Endothelial cell of umbilical vein (primary cell): ENCODE results near the gene BCAN. TPM values are rescaled to one million over a fixed set of nuclear protein-coding genes. Genes with fewer than 3 reads are reported as not detected.

Experiments used
- BruUV-seq: library from RNA; stranded (reverse); fragments of 400-500 nt; replicated peaks from 2 replicates; lab custom pipeline; 2021; lab: Mats Ljungman, UMichigan
- CTCF ChIA-PET: fragments of 300-600, 350-600 bp; sonication (Branson Sonifier 250); formaldehyde crosslinking; loops from one replicate; lab custom pipeline; 2021; ENCODE audit warnings: antibody characterized with exemption, inconsistent platforms; lab: Charles Lee
- POLR2A ChIA-PET: fragments of 300-600, 350-600 bp; sonication (Branson Sonifier 250); formaldehyde crosslinking; loops from one replicate; lab custom pipeline; 2021; ENCODE audit warnings: antibody characterized with exemption, inconsistent platforms; lab: Charles Lee
- DNase-seq: peaks from one replicate; pipeline ENCODE4 v3.0.0-alpha.2; 2011; ENCODE audit warnings: low read depth, low spot score
- FAIRE-seq: peaks from 2 replicates; lab custom pipeline; 2011; peaks lifted over from hg19 to GRCh38; lab: Jason Lieb, UNC
- H2AFZ ChIP-seq: 2 replicates; pipeline ENCODE4 v1.6.0; 2012; ENCODE audit warnings: low read depth, low read length, control low read depth, inconsistent platforms
- H3K27ac ChIP-seq: 2 replicates; pipeline ENCODE4 v1.5.1; 2011; ENCODE audit warnings: low read depth, mild to moderate bottlenecking, control low read depth, low read length, moderate library complexity; ENCODE audit not compliant: insufficient read depth
- H3K27me3 ChIP-seq, 2 experiments: 2 replicates each; pipeline versions ENCODE4 v1.6.0 to v1.6.1; 2011; ENCODE audit warnings: low read length in 2 of 2, mixed read lengths in 1 of 2; ENCODE audit not compliant: control insufficient read depth in 2 of 2, insufficient read depth in 2 of 2
- H3K36me3 ChIP-seq, 2 experiments: 2 replicates in 1 of 2; 3 replicates in 1 of 2; pipeline ENCODE4 v1.5.1; 2011; ENCODE audit warnings: low read length in 2 of 2, mild to moderate bottlenecking in 1 of 2, moderate library complexity in 1 of 2; ENCODE audit not compliant: control insufficient read depth in 2 of 2, insufficient read depth in 2 of 2; ENCODE audit errors: extremely low read depth in 1 of 2
- H3K4me1 ChIP-seq: 3 replicates; pipeline ENCODE4 v1.5.1; 2011; ENCODE audit warnings: mild to moderate bottlenecking, low read length; ENCODE audit not compliant: control insufficient read depth, insufficient read depth; ENCODE audit errors: extremely low read depth
- H3K4me2 ChIP-seq: 2 replicates; pipeline ENCODE4 v1.6.1; 2011; ENCODE audit warnings: low read length, control low read depth, mixed read lengths; ENCODE audit not compliant: insufficient read depth
- H3K4me3 ChIP-seq, 3 experiments: fragments of 200-600 bp in 1 of 3; sonication (generic), shearing (Covaris generic) in 1 of 3; replicated peaks in 1 of 3; 2 replicates each; pipeline ENCODE4 v1.5.1; 2011 to 2016; ENCODE audit warnings: control low read depth in 3 of 3, low read length in 3 of 3, mild to moderate bottlenecking in 2 of 3, inconsistent platforms in 1 of 3, low read depth in 1 of 3, moderate library complexity in 1 of 3; ENCODE audit not compliant: insufficient read depth in 1 of 3
- H3K79me2 ChIP-seq: 2 replicates; pipeline ENCODE4 v1.6.0; 2012; ENCODE audit warnings: low read length, inconsistent platforms; ENCODE audit not compliant: control insufficient read depth, insufficient read depth
- H3K9ac ChIP-seq: replicated peaks from 2 replicates; pipeline ENCODE3; 2011; ENCODE audit warnings: low read length, control low read depth; ENCODE audit not compliant: insufficient read depth; ENCODE audit errors: extremely low read depth
- H3K9me1 ChIP-seq: replicated peaks from 3 replicates; pipeline ENCODE4 v1.6.0; 2011; ENCODE audit warnings: mild to moderate bottlenecking, low read length; ENCODE audit not compliant: control insufficient read depth, insufficient read depth; ENCODE audit errors: extremely low read depth
- H3K9me3 ChIP-seq: replicated peaks from 2 replicates; pipeline ENCODE4 v1.5.1; 2012; ENCODE audit warnings: low read length, inconsistent platforms; ENCODE audit not compliant: control insufficient read depth, insufficient read depth
- H4K20me1 ChIP-seq: replicated peaks from 2 replicates; pipeline ENCODE3; 2011; ENCODE audit warnings: mild to moderate bottlenecking, low read length; ENCODE audit not compliant: control insufficient read depth, insufficient read depth; ENCODE audit errors: extremely low read depth
- EZH2 ChIP-seq: IDR thresholded peaks from 2 replicates; pipeline ENCODE4 v1.6.1; 2012; ENCODE audit warnings: borderline replicate concordance, low read depth, mild to moderate bottlenecking, moderate library complexity, low read length, inconsistent platforms; ENCODE audit not compliant: severe bottlenecking
- FOS ChIP-seq: IDR thresholded peaks from 2 replicates; pipeline ENCODE4 v1.6.1; 2011; ENCODE audit warnings: mild to moderate bottlenecking, low read length, moderate library complexity, borderline replicate concordance; ENCODE audit not compliant: insufficient read depth
- GATA2 ChIP-seq: IDR thresholded peaks from 2 replicates; pipeline ENCODE4 v1.7.0; 2011; ENCODE audit warnings: low read depth, mild to moderate bottlenecking, moderate library complexity, mixed read lengths, low read length; ENCODE audit not compliant: insufficient read length, insufficient read depth
- JUN ChIP-seq: IDR thresholded peaks from 2 replicates; pipeline ENCODE4 v1.6.1; 2011; ENCODE audit warnings: borderline replicate concordance, low read depth; ENCODE audit not compliant: insufficient read length, insufficient read depth
- MAX ChIP-seq: IDR thresholded peaks from 2 replicates; pipeline ENCODE4 v1.6.1; 2011; ENCODE audit not compliant: insufficient read depth, insufficient read length
- MYC ChIP-seq: IDR thresholded peaks from one replicate; pipeline ENCODE4 v1.6.1; 2011; ENCODE audit warnings: mild to moderate bottlenecking, low read depth, low read length
- POLR2A ChIP-seq: IDR thresholded peaks from 2 replicates; pipeline ENCODE4 v1.6.1; 2012; ENCODE audit warnings: low read depth, mild to moderate bottlenecking, control low read depth, low read length
- POLR2AphosphoS5 ChIP-seq: IDR thresholded peaks from 2 replicates; pipeline ENCODE4 v1.6.1; 2012; ENCODE audit warnings: low read depth, mild to moderate bottlenecking, control low read depth, low read length, moderate library complexity; ENCODE audit not compliant: insufficient read depth
- dilution Hi-C: fragments of 300-500 bp; cut with MboI; formaldehyde crosslinking; loops from one replicate; pipeline ENCODE4 v1.15.0; 2019; ENCODE audit warnings: low sequenced_read_pairs; ENCODE audit not compliant: extremely low pct_ligation_motif_present
- intact Hi-C: fragments of 100-400 bp; cut with micrococcal nuclease; formaldehyde crosslinking; loops from one replicate; pipeline ENCODE4 v1.10.0; 2022
- polyA plus RNA-seq, 4 experiments: library from polyadenylated mRNA; depleted of rRNA in 3 of 4; stranded (reverse) in 3 of 4; unstranded in 1 of 4; fragments of >200 nt; gene quantifications; 2 replicates each; pipeline versions ENCODE4 v1.2.1 to v1.2.3, GENCODE V29; 2011 to 2012; ENCODE audit warnings: missing spikeins in 1 of 4
- total RNA-seq: library from RNA; stranded (reverse); gene quantifications from 2 replicates; pipeline ENCODE4 v1.2.3, GENCODE V29; 2021
- TF ChIP-seq, protein P1 (sequence below), 2 donors: IDR thresholded peaks; 1 replicate in 1 of 2; 2 replicates in 1 of 2; pipeline ENCODE4 v1.5.1; 2011; ENCODE audit warnings: low read length in 2 of 2, mild to moderate bottlenecking in 2 of 2, moderate library complexity in 2 of 2, control low read depth in 1 of 2, inconsistent platforms in 1 of 2, low read depth in 1 of 2; ENCODE audit not compliant: insufficient read depth in 1 of 2; ENCODE audit errors: extremely low read depth in 1 of 2

The BCAN gene
- total and polyA plus RNA-seq, 2 donors (not counting 3 experiments of a cell fraction or from before 2014, with no cell fraction given) = 0.15 TPM; not detected in 1

DNA sequence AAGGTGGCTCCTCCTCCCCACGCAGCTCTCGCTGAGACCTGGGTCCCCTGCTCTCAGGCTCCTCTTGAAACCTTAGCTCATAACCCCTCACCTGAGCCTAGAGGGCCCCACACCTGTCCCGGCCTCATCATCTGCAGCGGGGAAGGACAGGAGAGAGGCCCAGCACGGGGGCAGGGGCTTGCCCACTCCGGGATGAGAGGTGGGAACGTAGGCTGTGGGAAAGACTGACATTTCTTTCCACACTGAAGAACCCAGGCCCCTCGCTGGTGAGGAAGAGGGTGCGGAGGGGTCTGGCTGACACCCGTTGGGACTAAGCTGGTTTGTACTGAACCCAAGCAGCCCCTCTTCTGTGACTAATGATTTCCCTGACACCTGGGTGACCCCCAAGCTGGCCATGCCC is 49.3 kb downstream of the BCAN start:
- Histone ChIP-seq H3K9me3 (no peaks in the 10 kb centered on the region), H4K20me1 (no peaks in the 10 kb centered on the region), H3K36me3 (no peaks in the 10 kb centered on the region), H3K79me2 (no peaks in the 10 kb centered on the region), H3K4me2 (no peak overlapping the region), H2AFZ (no peak overlapping the region), H3K4me1 (no peaks in the 10 kb centered on the region), H3K27ac (no peak overlapping the region), H3K9ac (no peak overlapping the region), H3K27me3 (peaks cover 12 to 20% of the 10 kb centered on the region in 2 experiments), H3K9me1 (no peaks in the 10 kb centered on the region), H3K4me3 (no peak overlapping the region)
- TF ChIP-seq MYC (no peak), POLR2AphosphoS5 (no peak), GATA2 (no peak), MAX (no peak), FOS (no peak), JUN (no peak), POLR2A (no peak), EZH2 (no peak)
- TF ChIP-seq, protein P1, sequence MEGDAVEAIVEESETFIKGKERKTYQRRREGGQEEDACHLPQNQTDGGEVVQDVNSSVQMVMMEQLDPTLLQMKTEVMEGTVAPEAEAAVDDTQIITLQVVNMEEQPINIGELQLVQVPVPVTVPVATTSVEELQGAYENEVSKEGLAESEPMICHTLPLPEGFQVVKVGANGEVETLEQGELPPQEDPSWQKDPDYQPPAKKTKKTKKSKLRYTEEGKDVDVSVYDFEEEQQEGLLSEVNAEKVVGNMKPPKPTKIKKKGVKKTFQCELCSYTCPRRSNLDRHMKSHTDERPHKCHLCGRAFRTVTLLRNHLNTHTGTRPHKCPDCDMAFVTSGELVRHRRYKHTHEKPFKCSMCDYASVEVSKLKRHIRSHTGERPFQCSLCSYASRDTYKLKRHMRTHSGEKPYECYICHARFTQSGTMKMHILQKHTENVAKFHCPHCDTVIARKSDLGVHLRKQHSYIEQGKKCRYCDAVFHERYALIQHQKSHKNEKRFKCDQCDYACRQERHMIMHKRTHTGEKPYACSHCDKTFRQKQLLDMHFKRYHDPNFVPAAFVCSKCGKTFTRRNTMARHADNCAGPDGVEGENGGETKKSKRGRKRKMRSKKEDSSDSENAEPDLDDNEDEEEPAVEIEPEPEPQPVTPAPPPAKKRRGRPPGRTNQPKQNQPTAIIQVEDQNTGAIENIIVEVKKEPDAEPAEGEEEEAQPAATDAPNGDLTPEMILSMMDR (IDR thresholded peaks at IDR 0.05; ENCODE audit: extremely low read depth in 1 of 2, insufficient read depth in 1 of 2, low read depth in 1 of 2, low read length in 2 of 2) = no peak
- ChIA-PET POLR2A (no interaction called here), CTCF (interaction anchor here (1.3 to 16.7 kb wide), 11 partner anchors 13 to 237 kb away, joined by 5 to 546 read pairs (median 73); partner anchors contain the start of genes CRABP2, INSRR, ISG20L2 and METTL25B)
- no peak for FAIRE-seq
- dilution Hi-C loops (no loop called here), intact Hi-C loops (no loop called here)
- BruUV-seq = no TSS peak
- no peak for DNase-seq
